MM.1S (cell line): ENCODE data around the gene SEPTIN2.
A peak's percentile ranks its signal among the peaks of the same experiment; 100 is the strongest.
"Not testable (repeated sequence)": the region's sequence is repeated elsewhere in the genome, so short reads cannot be mapped to it uniquely, and the experiment has no call there.

ENCODE experiments used
- DNase-seq: peaks from one replicate; pipeline ENCODE4 v3.0.0-alpha.2; 2015
- H2AFZ ChIP-seq: fragments of 300-600 bp; sonication (generic); 2 replicates; pipeline ENCODE4 v1.6.0; 2016; ENCODE audit warnings: antibody characterized with exemption, low read length
- H3F3A ChIP-seq: fragments of 300-600 bp; sonication (generic); 2 replicates; pipeline ENCODE4 v1.6.1; 2016; ENCODE audit warnings: mild to moderate bottlenecking, antibody characterized with exemption, low read length, moderate library complexity, mixed read lengths; ENCODE audit not compliant: insufficient read depth
- H3K27ac ChIP-seq: fragments of 300-600 bp; sonication (generic); 2 replicates; pipeline ENCODE4 v1.5.1; 2016; ENCODE audit warnings: mild to moderate bottlenecking, low read length
- H3K27me3 ChIP-seq: fragments of 300-600 bp; sonication (generic); replicated peaks from 2 replicates; pipeline ENCODE4 v1.6.0; 2016; ENCODE audit warnings: low read length; ENCODE audit not compliant: insufficient read depth
- H3K36me3 ChIP-seq: fragments of 300-600 bp; sonication (generic); replicated peaks from 2 replicates; pipeline ENCODE4 v1.6.1; 2016; ENCODE audit warnings: mild to moderate bottlenecking, low read length, mixed read lengths; ENCODE audit not compliant: insufficient read depth
- H3K4me1 ChIP-seq: fragments of 300-600 bp; sonication (generic); 2 replicates; pipeline ENCODE4 v1.6.1; 2016; ENCODE audit warnings: low read length, mixed read lengths
- H3K4me2 ChIP-seq: fragments of 300-600 bp; sonication (generic); 2 replicates; pipeline ENCODE4 v1.6.0; 2016; ENCODE audit warnings: low read depth, low read length
- H3K4me3 ChIP-seq: fragments of 300-600 bp; sonication (generic); 2 replicates; pipeline ENCODE4 v1.5.1; 2016; ENCODE audit warnings: low read length, mixed read lengths
- H3K79me2 ChIP-seq: fragments of 300-600 bp; sonication (generic); 2 replicates; pipeline ENCODE4 v1.6.1; 2016; ENCODE audit warnings: mixed run types, low read length, mixed read lengths
- H3K9ac ChIP-seq: fragments of 300-600 bp; sonication (generic); 2 replicates; pipeline ENCODE4 v1.6.1; 2016; ENCODE audit warnings: low read length, mixed read lengths
- H3K9me2 ChIP-seq: fragments of 300-600 bp; sonication (generic); replicated peaks from 2 replicates; pipeline ENCODE4 v1.6.1; 2016; ENCODE audit warnings: mild to moderate bottlenecking, low read length, mixed read lengths; ENCODE audit not compliant: insufficient read depth
- H3K9me3 ChIP-seq: fragments of 300-600 bp; sonication (generic); replicated peaks from 2 replicates; pipeline ENCODE4 v1.6.1; 2016; ENCODE audit warnings: mild to moderate bottlenecking, low read length, mixed read lengths; ENCODE audit not compliant: insufficient read depth
- H4K20me1 ChIP-seq: fragments of 300-600 bp; sonication (generic); 2 replicates; pipeline ENCODE4 v1.6.1; 2016; ENCODE audit warnings: mild to moderate bottlenecking, low read length, moderate library complexity, mixed read lengths; ENCODE audit not compliant: insufficient read depth
- EZH2 ChIP-seq: fragments of 300-600 bp; sonication (generic); optimal IDR thresholded peaks from 2 replicates; pipeline ENCODE3; 2017; ENCODE audit warnings: low read depth, mild to moderate bottlenecking, antibody characterized with exemption, low read length, mixed read lengths
- EZH2phosphoT487 ChIP-seq: fragments of 300-600 bp; sonication (generic); IDR thresholded peaks from 2 replicates; pipeline ENCODE4 v1.6.1; 2018; ENCODE audit warnings: antibody characterized with exemption, low read length
- TF ChIP-seq, protein P1 (sequence below): fragments of 300-600 bp; sonication (generic); IDR thresholded peaks from 2 replicates; pipeline ENCODE4 v1.5.1; 2016; ENCODE audit warnings: antibody characterized with exemption, low read length, mixed read lengths

The SEPTIN2 gene

DNA sequence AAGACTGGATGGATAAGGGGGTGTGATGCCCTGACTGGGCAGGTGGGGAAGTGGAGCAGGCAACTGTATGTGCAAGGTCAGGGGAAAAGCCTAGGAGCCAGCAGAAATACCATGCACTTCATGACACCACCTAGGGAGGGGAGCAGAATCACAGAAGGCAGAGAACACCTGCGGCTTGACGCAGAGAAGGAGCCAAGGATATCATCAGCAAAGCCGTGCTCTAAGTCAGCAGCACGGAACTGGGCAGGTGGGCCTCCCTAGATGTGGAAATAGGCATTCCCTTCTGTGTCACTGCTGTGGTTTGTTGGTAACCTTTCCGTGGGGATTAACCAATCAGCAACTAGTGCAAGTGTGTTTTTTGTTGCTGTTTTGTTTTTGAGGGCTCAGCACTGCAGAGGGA is 41.6 kb upstream of the SEPTIN2 start:
- no peaks in the 10 kb centered on the region for H3K36me3 ChIP-seq
- H3K4me3 ChIP-seq: no peak overlapping the region
- peaks cover 94% of the 10 kb centered on the region for H3K79me2 ChIP-seq
- H4K20me1 ChIP-seq: no peaks in the 10 kb centered on the region; the same call in 1 of the 2 replicates
- no peak overlapping the region for H3K4me2 ChIP-seq
- DNase-seq: peak; percentile 46
- no peaks in the 10 kb centered on the region for H3K27me3 ChIP-seq
- H3F3A ChIP-seq: peaks cover 17% of the 10 kb centered on the region
- H3K9ac ChIP-seq: no peak overlapping the region
- H3K9me2 ChIP-seq: no peaks in the 10 kb centered on the region
- H3K4me1 ChIP-seq: peaks cover 19% of the 10 kb centered on the region; the same call in 1 of the 2 replicates
- TF ChIP-seq EZH2 (no peak), EZH2phosphoT487 (no peak)
- TF ChIP-seq, protein P1, sequence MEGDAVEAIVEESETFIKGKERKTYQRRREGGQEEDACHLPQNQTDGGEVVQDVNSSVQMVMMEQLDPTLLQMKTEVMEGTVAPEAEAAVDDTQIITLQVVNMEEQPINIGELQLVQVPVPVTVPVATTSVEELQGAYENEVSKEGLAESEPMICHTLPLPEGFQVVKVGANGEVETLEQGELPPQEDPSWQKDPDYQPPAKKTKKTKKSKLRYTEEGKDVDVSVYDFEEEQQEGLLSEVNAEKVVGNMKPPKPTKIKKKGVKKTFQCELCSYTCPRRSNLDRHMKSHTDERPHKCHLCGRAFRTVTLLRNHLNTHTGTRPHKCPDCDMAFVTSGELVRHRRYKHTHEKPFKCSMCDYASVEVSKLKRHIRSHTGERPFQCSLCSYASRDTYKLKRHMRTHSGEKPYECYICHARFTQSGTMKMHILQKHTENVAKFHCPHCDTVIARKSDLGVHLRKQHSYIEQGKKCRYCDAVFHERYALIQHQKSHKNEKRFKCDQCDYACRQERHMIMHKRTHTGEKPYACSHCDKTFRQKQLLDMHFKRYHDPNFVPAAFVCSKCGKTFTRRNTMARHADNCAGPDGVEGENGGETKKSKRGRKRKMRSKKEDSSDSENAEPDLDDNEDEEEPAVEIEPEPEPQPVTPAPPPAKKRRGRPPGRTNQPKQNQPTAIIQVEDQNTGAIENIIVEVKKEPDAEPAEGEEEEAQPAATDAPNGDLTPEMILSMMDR: no peak
- peak overlapping the region; percentile 45; the same call in 1 of the 2 replicates for H3K27ac ChIP-seq
- H3K9me3 ChIP-seq: no peaks in the 10 kb centered on the region
- H2AFZ ChIP-seq: no peak overlapping the region

DNA sequence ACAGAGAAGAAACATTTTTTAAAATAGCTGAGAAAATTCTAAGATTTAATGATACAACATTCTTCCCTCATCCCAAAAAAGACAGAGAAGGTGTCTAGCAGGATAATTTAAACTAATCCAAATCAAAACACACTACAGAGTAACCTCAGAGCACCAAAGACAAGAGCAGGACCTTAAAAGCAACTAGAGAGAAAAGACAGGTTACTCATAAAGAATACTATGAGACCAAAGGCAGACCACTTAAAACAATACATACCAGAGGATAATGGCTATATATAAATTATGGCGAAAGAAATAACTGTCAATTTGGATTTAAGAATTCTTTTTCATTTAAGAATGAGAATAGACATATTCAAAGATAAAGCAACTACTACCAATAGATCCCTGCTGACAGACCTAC is 40.2 kb upstream of the SEPTIN2 start:
- peaks cover 90% of the 10 kb centered on the region for H3K79me2 ChIP-seq
- H3K27me3 ChIP-seq: no peaks in the 10 kb centered on the region
- H3K9me3 ChIP-seq: no peaks in the 10 kb centered on the region
- H3K36me3 ChIP-seq: no peaks in the 10 kb centered on the region
- H3K9ac ChIP-seq: no peak overlapping the region
- no peak overlapping the region for H3K27ac ChIP-seq
- no peaks in the 10 kb centered on the region; the same call in 1 of the 2 replicates for H4K20me1 ChIP-seq
- peaks cover 26% of the 10 kb centered on the region for H3F3A ChIP-seq
- peaks cover 28% of the 10 kb centered on the region for H3K4me1 ChIP-seq
- no peaks in the 10 kb centered on the region for H3K9me2 ChIP-seq
- H3K4me2 ChIP-seq: no peak overlapping the region
- H3K4me3 ChIP-seq: no peak overlapping the region
- no peak for DNase-seq
- H2AFZ ChIP-seq: no peak overlapping the region
- TF ChIP-seq EZH2phosphoT487: no peak
- TF ChIP-seq, protein P1: no peak
- TF ChIP-seq EZH2: no peak

DNA sequence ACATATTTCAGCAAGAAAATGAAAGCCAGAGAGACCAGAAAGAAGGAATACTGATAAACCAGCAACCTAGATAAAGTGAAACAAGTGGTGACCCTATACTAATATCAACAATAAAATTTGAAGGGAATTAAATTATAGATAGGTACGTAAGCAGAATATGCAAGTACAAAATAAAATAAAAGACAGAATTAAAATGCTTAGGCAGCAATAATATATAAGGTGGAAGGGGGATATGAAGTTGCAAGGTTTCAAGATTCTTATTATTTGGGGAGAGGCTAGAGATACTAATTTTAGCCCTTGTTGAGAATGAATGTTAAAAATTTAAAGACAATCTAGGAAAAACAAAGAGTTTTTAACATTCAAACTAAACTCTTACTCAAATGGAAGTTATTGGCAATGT is 39.8 kb upstream of the SEPTIN2 start:
- no peaks in the 10 kb centered on the region for H3K9me3 ChIP-seq
- no peak overlapping the region for H3K4me2 ChIP-seq
- H3F3A ChIP-seq: peaks cover 30% of the 10 kb centered on the region
- H4K20me1 ChIP-seq: no peaks in the 10 kb centered on the region; the same call in 1 of the 2 replicates
- no peak for TF ChIP-seq EZH2
- no peaks in the 10 kb centered on the region for H3K36me3 ChIP-seq
- H3K27ac ChIP-seq: no peak overlapping the region
- H3K4me1 ChIP-seq: peaks cover 28% of the 10 kb centered on the region
- no peaks in the 10 kb centered on the region for H3K9me2 ChIP-seq
- no peak overlapping the region for H2AFZ ChIP-seq
- H3K27me3 ChIP-seq: no peaks in the 10 kb centered on the region
- DNase-seq: no peak
- no peak overlapping the region for H3K4me3 ChIP-seq
- no peak overlapping the region for H3K9ac ChIP-seq
- H3K79me2 ChIP-seq: peaks cover 89% of the 10 kb centered on the region

DNA sequence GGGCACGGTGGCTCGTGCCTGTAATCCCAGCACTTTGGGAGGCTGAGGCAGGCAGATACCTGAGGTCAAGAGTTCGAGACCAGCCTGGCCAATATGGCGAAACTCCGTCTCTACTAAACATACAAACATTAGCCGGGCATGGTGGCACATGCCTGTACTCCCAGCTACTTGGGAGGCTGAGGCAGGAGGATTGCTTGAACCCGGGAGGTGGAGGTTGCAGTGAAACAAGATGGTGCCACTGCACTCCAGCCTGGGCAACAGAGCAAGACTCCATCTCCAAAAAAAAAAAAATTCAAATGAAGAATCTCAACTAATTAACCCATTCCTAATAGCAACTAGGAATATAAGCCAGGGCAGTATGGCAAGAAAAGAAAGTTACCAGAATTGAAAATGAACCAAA is 37.4 kb upstream of the SEPTIN2 start:
- not testable (repeated sequence) for H3K9me2 ChIP-seq, H3K27ac ChIP-seq, H3K4me2 ChIP-seq, H3K36me3 ChIP-seq, DNase-seq, H2AFZ ChIP-seq, H4K20me1 ChIP-seq, H3K9me3 ChIP-seq, H3K27me3 ChIP-seq, H3K9ac ChIP-seq, H3K4me3 ChIP-seq
- Histone ChIP-seq H3K79me2 (peaks cover 93% of the 10 kb centered on the region), H3K4me1 (peaks cover 25% of the 10 kb centered on the region), H3F3A (peaks cover 31% of the 10 kb centered on the region)
